ENCODE data around the gene CTNNAL1.
"Not testable (repeated sequence)": the region's sequence is repeated elsewhere in the genome, so short reads cannot be mapped to it uniquely, and the experiment has no call there.

CTNNAL1 gene

DNA sequence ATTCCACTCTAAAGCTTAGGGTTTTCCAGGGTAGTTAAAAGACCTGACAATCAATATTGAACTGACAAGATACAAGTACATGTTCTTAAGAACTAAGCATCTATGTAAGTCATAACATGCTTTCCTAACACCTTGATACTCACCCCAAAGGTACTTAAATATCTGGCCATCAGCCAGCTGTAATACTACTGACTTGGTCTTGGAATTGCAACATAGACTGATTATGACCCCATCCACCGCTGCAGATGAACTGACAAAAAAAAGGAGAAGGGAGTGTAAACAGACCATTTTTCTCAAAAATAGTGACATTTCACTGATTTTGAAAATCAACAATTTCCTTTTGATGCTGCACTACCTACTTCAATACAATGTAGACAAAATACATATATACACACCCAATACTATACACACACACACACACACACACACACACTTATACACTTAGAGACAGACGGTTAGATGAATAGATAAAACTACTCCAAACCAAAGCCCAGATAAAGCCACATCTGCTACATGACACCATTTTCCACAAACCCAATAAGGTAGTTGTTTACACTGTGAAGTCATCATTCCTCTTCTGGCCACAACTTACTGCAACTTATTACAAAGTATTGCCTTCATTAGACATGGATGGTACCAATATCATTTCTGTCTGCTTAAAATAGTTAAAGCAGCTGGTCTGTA lies 109.7 kb downstream of the CTNNAL1 start:
- no peaks in the 10 kb centered on the region for H3K79me2 ChIP-seq (ENCODE audit: control insufficient read depth, insufficient read depth, low read length)
- H3K23ac ChIP-seq (ENCODE audit: low read length) = no peak overlapping the region
- H2AK5ac ChIP-seq (ENCODE audit: low read length) = no peak overlapping the region
- H3K18ac ChIP-seq (ENCODE audit: low read length) = no peak overlapping the region
- no peak overlapping the region for H3K56ac ChIP-seq (ENCODE audit: low read length)
- no peaks in the 10 kb centered on the region for H3K79me1 ChIP-seq (ENCODE audit: low read length)
- no peak overlapping the region for H3K27ac ChIP-seq (ENCODE audit: low read depth, low read length)
- no peaks in the 10 kb centered on the region for H3K4me1 ChIP-seq (ENCODE audit: control insufficient read depth, low read depth, low read length)
- no CpG with 5 or more reads among the region's 2 CpGs for WGBS (ENCODE audit: extremely low coverage, insufficient coverage, low lambda C conversion rate)
- H2BK15ac ChIP-seq (replicated peaks; ENCODE audit: low read depth) = no peak overlapping the region
- peaks cover 4% of the 10 kb centered on the region for H3K36me3 ChIP-seq (ENCODE audit: control insufficient read depth, insufficient read depth, low read length)
- H4K5ac ChIP-seq (ENCODE audit: low read length) = no peak overlapping the region
- no peak overlapping the region for H2BK5ac ChIP-seq (ENCODE audit: low read length)
- DNase-seq = no peak
- no peak overlapping the region for H3K4me3 ChIP-seq (ENCODE audit: low read length)
- no peak overlapping the region for H3K4ac ChIP-seq (ENCODE audit: low read depth, low read length)
- H3K9ac ChIP-seq (ENCODE audit: low read length) = no peak overlapping the region
- H2BK120ac ChIP-seq (ENCODE audit: low read depth, low read length) = no peak overlapping the region
- no peaks in the 10 kb centered on the region for H3K27me3 ChIP-seq (ENCODE audit: insufficient read depth, low read length, poor library complexity)
- H4K8ac ChIP-seq (ENCODE audit: low read depth, low read length) = no peak overlapping the region
- no peak overlapping the region for H3K4me2 ChIP-seq (ENCODE audit: low read length)

GRCh38 chr9:108900176-108900575 lies 113.1 kb downstream of the CTNNAL1 start:
- Histone ChIP-seq H3K4me1 (ENCODE audit: control insufficient read depth, low read depth, low read length) (no peaks in the 10 kb centered on the region), H3K27me3 (ENCODE audit: insufficient read depth, low read length, poor library complexity) (no peaks in the 10 kb centered on the region), H3K79me2 (ENCODE audit: control insufficient read depth, insufficient read depth, low read length) (no peaks in the 10 kb centered on the region), H2BK15ac (replicated peaks; ENCODE audit: low read depth) (no peak overlapping the region), H3K4me3 (ENCODE audit: low read length) (no peak overlapping the region), H2BK120ac (ENCODE audit: low read depth, low read length) (no peak overlapping the region), H3K36me3 (ENCODE audit: control insufficient read depth, insufficient read depth, low read length) (peaks cover 2% of the 10 kb centered on the region), H3K27ac (ENCODE audit: low read depth, low read length) (no peak overlapping the region), H4K5ac (ENCODE audit: low read length) (no peak overlapping the region), H3K4me2 (ENCODE audit: low read length) (no peak overlapping the region), H2BK5ac (ENCODE audit: low read length) (no peak overlapping the region), H4K8ac (ENCODE audit: low read depth, low read length) (no peak overlapping the region), H3K23ac (ENCODE audit: low read length) (no peak overlapping the region), H2AK5ac (ENCODE audit: low read length) (no peak overlapping the region), H3K79me1 (ENCODE audit: low read length) (no peaks in the 10 kb centered on the region), H3K56ac (ENCODE audit: low read length) (no peak overlapping the region), H3K18ac (ENCODE audit: low read length) (no peak overlapping the region), H3K9ac (ENCODE audit: low read length) (no peak overlapping the region), H3K4ac (ENCODE audit: low read depth, low read length) (no peak overlapping the region)
- DNase-seq = no peak
- WGBS (ENCODE audit: extremely low coverage, insufficient coverage, low lambda C conversion rate) = no CpG with 5 or more reads among the region's 5 CpGs

- H3K23ac ChIP-seq (ENCODE audit: low read length); H2AK5ac ChIP-seq (ENCODE audit: low read length); H3K36me3 ChIP-seq (ENCODE audit: control insufficient read depth, insufficient read depth, low read length); H3K4me2 ChIP-seq (ENCODE audit: low read length); H3K79me2 ChIP-seq (ENCODE audit: control insufficient read depth, insufficient read depth, low read length); H2BK15ac ChIP-seq (replicated peaks; ENCODE audit: low read depth); H3K18ac ChIP-seq (ENCODE audit: low read length); H3K79me1 ChIP-seq (ENCODE audit: low read length); H3K27ac ChIP-seq (ENCODE audit: low read depth, low read length); H4K5ac ChIP-seq (ENCODE audit: low read length); H2BK5ac ChIP-seq (ENCODE audit: low read length); H4K8ac ChIP-seq (ENCODE audit: low read depth, low read length); DNase-seq; H3K9ac ChIP-seq (ENCODE audit: low read length); H3K27me3 ChIP-seq (ENCODE audit: insufficient read depth, low read length, poor library complexity); H3K56ac ChIP-seq (ENCODE audit: low read length); H3K4me3 ChIP-seq (ENCODE audit: low read length); H2BK120ac ChIP-seq (ENCODE audit: low read depth, low read length); H3K4me1 ChIP-seq (ENCODE audit: control insufficient read depth, low read depth, low read length); H3K4ac ChIP-seq (ENCODE audit: low read depth, low read length): not testable (repeated sequence)
- WGBS (ENCODE audit: extremely low coverage, insufficient coverage, low lambda C conversion rate) = no CpG with 5 or more reads among the region's 8 CpGs
These were observed 114.1 kb downstream of the CTNNAL1 start for GRCh38 chr9:108899023-108899695.

DNA sequence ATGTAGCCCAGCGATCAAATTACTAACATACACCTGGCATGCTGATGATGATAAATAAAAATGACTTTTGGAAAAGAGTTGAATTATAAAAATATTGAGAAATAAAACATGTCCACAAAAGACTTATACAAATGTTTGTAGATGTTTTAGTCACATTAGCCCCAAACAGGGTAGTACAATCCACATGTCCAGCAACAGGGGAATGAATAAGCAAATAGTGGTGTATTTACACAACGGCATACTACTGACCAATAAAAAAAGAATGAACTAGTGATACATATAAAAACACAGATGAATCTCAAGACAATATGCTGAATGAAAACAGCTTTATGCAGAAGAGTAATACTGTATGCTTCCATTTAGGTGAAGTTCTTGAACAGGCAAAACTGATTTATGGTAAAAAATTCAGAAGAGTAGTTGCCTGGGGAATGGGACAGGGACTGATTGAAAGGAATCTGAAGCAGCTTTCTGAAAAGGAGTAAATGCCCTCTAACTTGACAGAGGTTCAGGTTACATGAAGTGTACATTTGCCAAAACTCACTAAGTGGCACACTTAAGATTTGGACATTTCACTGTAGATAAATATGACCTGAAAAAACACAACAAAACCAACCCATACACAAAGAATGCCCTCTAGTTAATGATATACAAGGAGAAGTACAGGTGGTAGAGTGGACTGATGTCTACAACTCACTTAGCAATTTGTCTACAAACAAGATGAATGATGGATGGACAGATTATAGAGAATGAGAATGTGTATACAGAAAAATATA lies 115.8 kb downstream of the CTNNAL1 start:
- Histone ChIP-seq H4K8ac (ENCODE audit: low read depth, low read length) (no peak overlapping the region), H2BK15ac (replicated peaks; ENCODE audit: low read depth) (no peak overlapping the region), H3K79me2 (ENCODE audit: control insufficient read depth, insufficient read depth, low read length) (no peaks in the 10 kb centered on the region), H3K27me3 (ENCODE audit: insufficient read depth, low read length, poor library complexity) (no peaks in the 10 kb centered on the region), H3K9ac (ENCODE audit: low read length) (no peak overlapping the region), H4K5ac (ENCODE audit: low read length) (no peak overlapping the region), H3K79me1 (ENCODE audit: low read length) (no peaks in the 10 kb centered on the region), H3K18ac (ENCODE audit: low read length) (no peak overlapping the region), H3K4ac (ENCODE audit: low read depth, low read length) (no peak overlapping the region), H3K27ac (ENCODE audit: low read depth, low read length) (no peak overlapping the region), H2BK5ac (ENCODE audit: low read length) (no peak overlapping the region), H3K36me3 (ENCODE audit: control insufficient read depth, insufficient read depth, low read length) (peaks cover 2% of the 10 kb centered on the region), H3K23ac (ENCODE audit: low read length) (no peak overlapping the region), H2AK5ac (ENCODE audit: low read length) (no peak overlapping the region), H3K4me1 (ENCODE audit: control insufficient read depth, low read depth, low read length) (no peaks in the 10 kb centered on the region), H3K56ac (ENCODE audit: low read length) (no peak overlapping the region), H3K4me3 (ENCODE audit: low read length) (no peak overlapping the region), H2BK120ac (ENCODE audit: low read depth, low read length) (no peak overlapping the region), H3K4me2 (ENCODE audit: low read length) (no peak overlapping the region)
- DNase-seq = no peak
- WGBS (ENCODE audit: extremely low coverage, insufficient coverage, low lambda C conversion rate) = no CpG with 5 or more reads among the region's 2 CpGs

- no peak overlapping the region for H3K23ac ChIP-seq (ENCODE audit: low read length)
- H3K79me2 ChIP-seq (ENCODE audit: control insufficient read depth, insufficient read depth, low read length) = no peaks in the 10 kb centered on the region
- no peak overlapping the region for H3K18ac ChIP-seq (ENCODE audit: low read length)
- H4K8ac ChIP-seq (ENCODE audit: low read depth, low read length) = no peak overlapping the region
- H2BK5ac ChIP-seq (ENCODE audit: low read length) = no peak overlapping the region
- no peak overlapping the region for H3K27ac ChIP-seq (ENCODE audit: low read depth, low read length)
- H3K79me1 ChIP-seq (ENCODE audit: low read length) = no peaks in the 10 kb centered on the region
- no peaks in the 10 kb centered on the region for H3K27me3 ChIP-seq (ENCODE audit: insufficient read depth, low read length, poor library complexity)
- H3K4me3 ChIP-seq (ENCODE audit: low read length) = no peak overlapping the region
- no peak overlapping the region for H2BK120ac ChIP-seq (ENCODE audit: low read depth, low read length)
- DNase-seq = no peak
- H4K5ac ChIP-seq (ENCODE audit: low read length) = no peak overlapping the region
- peaks cover 6% of the 10 kb centered on the region for H3K36me3 ChIP-seq (ENCODE audit: control insufficient read depth, insufficient read depth, low read length)
- no peak overlapping the region for H2AK5ac ChIP-seq (ENCODE audit: low read length)
- no peak overlapping the region for H3K4ac ChIP-seq (ENCODE audit: low read depth, low read length)
- no peak overlapping the region for H2BK15ac ChIP-seq (replicated peaks; ENCODE audit: low read depth)
- no CpG with 5 or more reads among the region's 4 CpGs for WGBS (ENCODE audit: extremely low coverage, insufficient coverage, low lambda C conversion rate)
- no peak overlapping the region for H3K4me2 ChIP-seq (ENCODE audit: low read length)
- H3K4me1 ChIP-seq (ENCODE audit: control insufficient read depth, low read depth, low read length) = no peaks in the 10 kb centered on the region
- no peak overlapping the region for H3K9ac ChIP-seq (ENCODE audit: low read length)
- no peak overlapping the region for H3K56ac ChIP-seq (ENCODE audit: low read length)
These were observed 118.9 kb downstream of the CTNNAL1 start for GRCh38 chr9:108894225-108894997.
